ENCODE data around the gene PRKCA. TPM values are rescaled to one million over a fixed set of nuclear protein-coding genes. Genes with fewer than 3 reads are reported as not detected.
A peak's percentile ranks its signal among the peaks of the same experiment; 100 is the strongest.

The PRKCA gene
- total and polyA plus RNA-seq, 2 of the 13 experiments (the other 11 are each of a cell fraction or from before 2014, with no cell fraction given), result 18.5 to 21.5 TPM

GRCh38 chr17:66466840-66467367, 164.5 kb downstream of the PRKCA start (continued):
- no peak for TF ChIP-seq MTERF4 (CRISPR knock-in tag; IDR thresholded peaks at IDR 0.05)
- 0 out of 2 replicates have a peak, but pooled peaks have one; percentile 17 for TF ChIP-seq GATAD1 (CRISPR knock-in tag; IDR thresholded peaks at IDR 0.05)
- no peak for TF ChIP-seq HINFP (CRISPR knock-in tag; IDR thresholded peaks at IDR 0.05; ENCODE audit: low read depth)
- no peak for TF ChIP-seq ZNF317 (CRISPR knock-in tag; IDR thresholded peaks at IDR 0.05)

- Histone ChIP-seq H3K36me3 (replicated peaks in 1 of 2; ENCODE audit: control insufficient read depth in 1 of 2, insufficient read depth in 2 of 2, low read length in 2 of 2) (no peaks in the 10 kb centered on the region), H3K27ac (ENCODE audit: extremely low read length, insufficient read depth, low read length) (no peak overlapping the region), H3K9ac (ENCODE audit: insufficient read depth, low read depth, low read length) (no peak overlapping the region), H3K4me1 (ENCODE audit: insufficient read depth, low read length) (peaks cover 53% of the 10 kb centered on the region), H4K20me1 (ENCODE audit: insufficient read depth, low read length) (no peaks in the 10 kb centered on the region), H3K4me2 (ENCODE audit: low read depth, low read length) (no peak overlapping the region), H3K4me3 (replicated peaks in 1 of 3; ENCODE audit: insufficient read depth in 1 of 3, low read depth in 2 of 3, low read length in 3 of 3) (no peak overlapping the region), H3K9me3 (ENCODE audit: low read length) (no peaks in the 10 kb centered on the region), H2AFZ (ENCODE audit: low read length) (no peak overlapping the region), H3K79me2 (ENCODE audit: insufficient read depth, low read length) (peaks cover 30% of the 10 kb centered on the region), H3K27me3 (ENCODE audit: control insufficient read depth in 1 of 2, insufficient read depth in 2 of 2, low read length in 2 of 2) (no peaks in the 10 kb centered on the region)
- ATAC-seq (no peak), DNase-seq (ENCODE audit: low spot score) (no peak), FAIRE-seq (no peak)
- intact Hi-C loops (cut with micrococcal nuclease; ENCODE audit: unreplicated experiment) (loop anchor here (10.0 kb wide), 1 partner anchor 77 kb away; no protein-coding TSS in a partner anchor), in situ Hi-C loops (cut with HindIII; ENCODE audit: extremely low pct_ligation_motif_present, low pct_unique_long_range_greater_than_20kb) (no loop called here)
- no TSS peak for BruUV-seq (replicated peaks)
- 93% methylated on average over 6 of the region's 6 CpGs for WGBS (ENCODE audit: low lambda C conversion rate)
- ChIA-PET POLR2A (interaction anchor here (1.0 to 1.8 kb wide), 3 partner anchors 8 to 17 kb away, joined by 3 to 13 read pairs (median 4); no protein-coding TSS in a partner anchor), CTCF (ENCODE audit: low intra/inter-chr PET ratio, low total read pairs) (no interaction called here)
- TF ChIP-seq ZNF33B (CRISPR knock-in tag; IDR thresholded peaks at IDR 0.05), result 0 out of 2 replicates have a peak, but pooled peaks have one; percentile 39
- no peak for TF ChIP-seq DDIT3 (CRISPR knock-in tag; IDR thresholded peaks at IDR 0.05)
Measured at GRCh38 chr17:66467766-66468165, 165.4 kb downstream of the PRKCA start.

Measured in HepG2 (cell line).